B cell (primary cell): Measurements from ENCODE around the gene RGS7.

Experiments used
- CTCF ChIP-seq: fragments of 200-600 bp; IDR thresholded peaks from one replicate; pipeline ENCODE4 v1.8.0; 2022; ENCODE audit warnings: antibody characterized with exemption, mild to moderate bottlenecking
- EZH2 ChIP-seq: IDR thresholded peaks from 2 replicates; pipeline ENCODE4 v1.6.1; 2012; ENCODE audit warnings: borderline replicate concordance, low read depth, mild to moderate bottlenecking, moderate library complexity, low read length; ENCODE audit not compliant: insufficient read depth, poor library complexity, severe bottlenecking

GRCh38 chr1:241208910-241209379 lies 148.1 kb downstream of the RGS7 start:
- TF ChIP-seq EZH2 (no peak), CTCF (no peak)
